ENCODE data around the gene KATNAL2.

The KATNAL2 gene

DNA sequence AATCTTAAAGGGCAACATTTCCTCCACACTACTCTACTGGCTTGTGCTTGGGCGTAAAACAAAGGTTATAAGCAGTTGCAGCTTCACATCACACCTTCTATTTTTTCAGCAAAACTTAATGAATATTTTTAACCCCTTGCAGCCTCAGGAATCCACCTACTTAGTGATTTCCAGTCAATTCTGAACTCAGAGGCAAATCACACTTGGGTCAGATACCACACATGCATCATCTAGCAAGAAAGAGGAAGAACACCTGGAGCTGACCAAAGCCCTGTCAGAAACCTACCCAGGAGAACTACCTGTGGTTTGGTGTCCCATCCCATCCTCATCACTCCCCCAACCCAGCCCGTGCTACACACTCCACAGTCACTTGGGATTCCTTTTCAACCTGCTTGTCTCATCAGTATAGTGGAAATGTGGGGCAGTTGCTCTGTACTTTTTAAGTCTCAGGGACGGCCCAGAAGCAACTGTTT lies 25.6 kb upstream of the KATNAL2 start:
- TF ChIP-seq, protein P1, sequence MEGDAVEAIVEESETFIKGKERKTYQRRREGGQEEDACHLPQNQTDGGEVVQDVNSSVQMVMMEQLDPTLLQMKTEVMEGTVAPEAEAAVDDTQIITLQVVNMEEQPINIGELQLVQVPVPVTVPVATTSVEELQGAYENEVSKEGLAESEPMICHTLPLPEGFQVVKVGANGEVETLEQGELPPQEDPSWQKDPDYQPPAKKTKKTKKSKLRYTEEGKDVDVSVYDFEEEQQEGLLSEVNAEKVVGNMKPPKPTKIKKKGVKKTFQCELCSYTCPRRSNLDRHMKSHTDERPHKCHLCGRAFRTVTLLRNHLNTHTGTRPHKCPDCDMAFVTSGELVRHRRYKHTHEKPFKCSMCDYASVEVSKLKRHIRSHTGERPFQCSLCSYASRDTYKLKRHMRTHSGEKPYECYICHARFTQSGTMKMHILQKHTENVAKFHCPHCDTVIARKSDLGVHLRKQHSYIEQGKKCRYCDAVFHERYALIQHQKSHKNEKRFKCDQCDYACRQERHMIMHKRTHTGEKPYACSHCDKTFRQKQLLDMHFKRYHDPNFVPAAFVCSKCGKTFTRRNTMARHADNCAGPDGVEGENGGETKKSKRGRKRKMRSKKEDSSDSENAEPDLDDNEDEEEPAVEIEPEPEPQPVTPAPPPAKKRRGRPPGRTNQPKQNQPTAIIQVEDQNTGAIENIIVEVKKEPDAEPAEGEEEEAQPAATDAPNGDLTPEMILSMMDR (IDR thresholded peaks at IDR 0.05; ENCODE audit: control insufficient read depth, extremely low read depth, insufficient read depth), result no peak
- DNase-seq (ENCODE audit: low read depth), result no peak

DNA sequence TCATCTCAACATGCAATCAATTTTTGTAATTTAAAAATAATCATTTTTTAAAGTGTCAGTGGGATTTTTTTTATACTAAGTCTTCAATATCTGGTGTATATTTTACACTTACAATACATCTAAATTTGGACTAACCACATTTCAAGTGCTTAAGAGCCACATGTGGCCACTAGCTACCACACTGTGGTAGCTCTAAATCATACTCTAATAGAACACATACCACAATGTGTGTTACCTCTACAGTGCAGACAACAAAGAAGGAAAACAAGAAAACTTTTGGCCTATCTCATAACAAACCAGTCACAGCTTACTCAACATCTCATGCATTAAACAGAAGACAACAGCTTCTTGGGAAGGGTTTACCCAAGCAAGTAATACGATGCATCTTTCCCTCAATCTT lies 24.6 kb upstream of the KATNAL2 start:
- no peak for DNase-seq (ENCODE audit: low read depth)
- TF ChIP-seq, protein P1 (IDR thresholded peaks at IDR 0.05; ENCODE audit: control insufficient read depth, extremely low read depth, insufficient read depth), result no peak
- H3K4me3 ChIP-seq (ENCODE audit: low read depth, low read length), result no peak overlapping the region

More for the DNA sequence above, 25.6 kb upstream of the KATNAL2 start:
- no peak overlapping the region for H3K4me3 ChIP-seq (ENCODE audit: low read depth, low read length)

DNA sequence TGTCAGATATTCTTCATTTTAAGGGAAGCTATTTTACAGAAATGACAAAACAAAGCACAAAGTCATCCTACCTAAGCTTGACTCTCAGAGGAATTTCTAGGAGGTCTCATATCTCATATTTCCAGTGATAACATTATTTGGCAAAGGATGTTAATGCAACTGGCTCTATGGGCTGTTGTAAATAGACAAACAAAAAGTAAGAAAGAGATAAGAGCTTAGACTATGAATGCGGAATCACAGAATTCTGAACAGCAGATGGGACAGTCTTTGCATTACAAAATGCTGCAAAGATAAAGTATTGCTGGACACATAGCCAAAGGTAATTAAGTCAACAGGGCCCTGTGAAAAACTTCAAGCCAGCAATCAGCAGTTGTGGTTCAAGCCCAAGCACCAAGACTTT lies 24.0 kb upstream of the KATNAL2 start:
- no peak overlapping the region for H3K4me3 ChIP-seq (ENCODE audit: low read depth, low read length)
- TF ChIP-seq, protein P1 (IDR thresholded peaks at IDR 0.05; ENCODE audit: control insufficient read depth, extremely low read depth, insufficient read depth), result no peak
- no peak for DNase-seq (ENCODE audit: low read depth)

DNA sequence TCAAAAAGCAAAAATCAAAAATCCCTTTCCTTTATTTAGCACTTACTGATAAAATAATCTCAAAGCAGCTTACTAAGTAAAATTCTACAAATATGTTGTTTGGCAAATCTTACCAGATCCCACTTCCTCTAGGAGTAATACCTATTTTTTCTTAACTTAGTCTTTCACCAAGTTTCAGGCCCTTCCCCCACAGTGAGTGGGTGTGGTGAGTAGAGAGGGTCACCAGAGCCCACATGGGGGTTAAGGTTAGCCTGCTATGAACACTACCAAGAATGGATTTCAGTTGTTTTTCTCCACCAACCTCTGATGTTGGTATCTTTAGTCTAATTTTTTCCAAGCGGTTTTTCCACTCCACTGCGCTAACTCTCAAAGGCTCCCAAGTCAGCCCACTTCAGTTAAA lies 23.3 kb upstream of the KATNAL2 start:
- no peak overlapping the region for H3K4me3 ChIP-seq (ENCODE audit: low read depth, low read length)
- TF ChIP-seq, protein P1 (IDR thresholded peaks at IDR 0.05; ENCODE audit: control insufficient read depth, extremely low read depth, insufficient read depth), result no peak
- DNase-seq (ENCODE audit: low read depth), result no peak

DNA sequence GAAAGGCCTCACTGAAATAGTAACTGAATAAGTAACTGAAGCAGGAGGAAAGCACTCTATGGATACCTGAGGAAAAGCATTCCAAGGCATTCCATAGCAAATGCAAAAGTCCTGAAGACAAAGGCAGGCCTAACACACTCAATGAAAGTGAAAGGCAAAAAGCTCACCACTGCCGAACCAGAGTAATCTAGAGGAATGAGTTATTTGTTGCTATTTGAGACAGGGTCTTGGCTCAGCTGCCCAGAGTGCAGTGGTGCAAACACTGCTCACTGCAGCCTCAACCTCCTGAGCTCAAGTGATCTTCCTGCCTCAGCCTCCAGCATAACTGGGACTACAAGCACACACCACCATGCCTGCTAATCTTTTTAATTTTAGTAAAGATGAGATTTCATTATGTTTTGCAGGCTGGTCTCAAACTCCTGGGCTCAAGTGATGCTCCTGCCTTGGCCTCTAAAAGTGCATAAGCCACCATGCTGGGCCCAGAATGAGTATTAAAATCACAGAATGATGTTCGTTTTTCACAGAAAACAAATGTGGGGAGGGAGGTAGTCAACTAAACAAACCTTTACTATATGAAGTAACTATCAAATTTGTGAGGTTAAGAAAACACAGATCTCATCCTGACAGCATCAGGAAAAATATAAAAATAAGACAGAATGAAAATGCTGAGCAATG lies 18.0 kb upstream of the KATNAL2 start:
- TF ChIP-seq, protein P1 (IDR thresholded peaks at IDR 0.05; ENCODE audit: control insufficient read depth, extremely low read depth, insufficient read depth), result no peak
- no peak overlapping the region for H3K4me3 ChIP-seq (ENCODE audit: low read depth, low read length)
- DNase-seq (ENCODE audit: low read depth), result no peak

DNA sequence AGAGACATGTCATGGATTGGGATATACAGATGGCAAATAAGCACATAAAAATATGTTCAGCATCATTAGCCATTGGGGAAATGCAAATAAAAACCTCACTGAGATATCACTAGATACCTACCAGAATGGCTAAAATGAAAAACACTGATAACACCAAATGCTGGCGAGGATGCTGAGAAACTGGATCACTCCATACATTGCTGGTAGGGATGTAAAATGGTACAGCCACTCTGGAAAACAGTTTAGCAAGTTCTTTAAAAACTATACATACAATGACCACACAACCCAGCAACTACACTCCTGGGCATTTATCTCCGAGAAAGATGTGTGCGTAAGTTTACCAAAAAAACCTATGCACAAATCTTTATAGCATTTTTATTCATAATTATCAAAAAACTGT lies 14.0 kb upstream of the KATNAL2 start:
- TF ChIP-seq, protein P1 (IDR thresholded peaks at IDR 0.05; ENCODE audit: control insufficient read depth, extremely low read depth, insufficient read depth), result no peak

DNA sequence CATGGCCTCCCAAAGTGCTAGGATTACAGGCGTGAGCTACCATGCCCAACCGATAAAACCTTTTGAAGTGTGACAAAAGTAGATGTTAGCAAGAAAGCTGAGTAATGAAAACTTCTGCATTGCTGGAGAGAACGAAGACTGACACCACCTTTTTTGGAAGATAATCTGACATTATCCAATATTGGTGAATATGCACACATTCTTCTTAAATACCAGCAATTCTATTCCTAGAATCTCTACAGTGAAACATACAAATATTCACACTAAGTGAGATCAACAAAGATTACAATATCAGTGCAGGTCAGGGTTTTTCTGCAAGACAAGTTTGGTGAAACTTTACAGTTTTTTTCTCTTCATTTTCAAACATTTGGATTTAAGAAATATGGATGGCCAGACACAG lies 7.9 kb upstream of the KATNAL2 start:
- no peak for DNase-seq (ENCODE audit: low read depth)
- no peak overlapping the region for H3K4me3 ChIP-seq (ENCODE audit: low read depth, low read length)
- TF ChIP-seq, protein P1 (IDR thresholded peaks at IDR 0.05; ENCODE audit: control insufficient read depth, extremely low read depth, insufficient read depth), result no peak

More for the DNA sequence above, 14.0 kb upstream of the KATNAL2 start:
- DNase-seq (ENCODE audit: low read depth), result no peak
- no peak overlapping the region for H3K4me3 ChIP-seq (ENCODE audit: low read depth, low read length)
